ENCODE results near the gene KRT80.

GRCh38 chr12:52171950-52172512 lies 19.8 kb downstream of the KRT80 start:
- TF ChIP-seq CTCF (IDR thresholded peaks at IDR 0.05), result peak in 1 of 2 donors; percentile 20
- TF ChIP-seq POLR2AphosphoS5 (IDR thresholded peaks at IDR 0.05), result no peak
- TF ChIP-seq POLR2A (IDR thresholded peaks at IDR 0.05), result no peak
- TF ChIP-seq EP300 (IDR thresholded peaks at IDR 0.05), result no peak

All from suprapubic skin (tissue), 4 donors.